H9 (cell line): ENCODE measurements around the gene ABHD8. TPM values are rescaled to one million over a fixed set of nuclear protein-coding genes. Genes with fewer than 3 reads are reported as not detected.
"Not testable (repeated sequence)": the region's sequence is repeated elsewhere in the genome, so short reads cannot be mapped to it uniquely, and the experiment has no call there.

Source experiments
- DNase-seq: peaks from one replicate; pipeline ENCODE4 v3.0.0-alpha.2; 2017
- H2AFZ ChIP-seq: one replicate; pipeline ENCODE4 v1.6.1; 2013; ENCODE audit warnings: mild to moderate bottlenecking, low read length, control low read depth, moderate library complexity
- H2AK5ac ChIP-seq: 2 replicates; pipeline ENCODE4 v1.6.1; 2013; ENCODE audit warnings: low read length, control low read depth, mixed read lengths; ENCODE audit not compliant: insufficient read length
- H2BK120ac ChIP-seq: one replicate; pipeline ENCODE4 v1.6.1; 2013; ENCODE audit warnings: low read depth, mild to moderate bottlenecking, low read length, control low read depth, inconsistent platforms; ENCODE audit not compliant: poor library complexity, severe bottlenecking
- H2BK12ac ChIP-seq: 2 replicates; pipeline ENCODE4 v1.6.1; 2013; ENCODE audit warnings: low read length, control low read depth, mixed read lengths, low read depth; ENCODE audit not compliant: insufficient read length
- H2BK15ac ChIP-seq: 2 replicates; pipeline ENCODE4 v1.6.1; 2013; ENCODE audit warnings: low read depth, low read length, control low read depth
- H2BK20ac ChIP-seq: one replicate; pipeline ENCODE4 v1.6.1; 2013; ENCODE audit warnings: low read depth, mild to moderate bottlenecking, low read length, control low read depth, inconsistent platforms; ENCODE audit not compliant: poor library complexity, severe bottlenecking
- H2BK5ac ChIP-seq: 2 replicates; pipeline ENCODE4 v1.6.1; 2013; ENCODE audit warnings: low read length, control low read depth, mixed read lengths; ENCODE audit not compliant: insufficient read length
- H3K14ac ChIP-seq: 2 replicates; pipeline ENCODE4 v1.6.1; 2013; ENCODE audit warnings: low read length, control low read depth; ENCODE audit not compliant: insufficient read depth
- H3K18ac ChIP-seq: 2 replicates; pipeline ENCODE4 v1.6.1; 2013; ENCODE audit warnings: low read depth, mild to moderate bottlenecking, mixed read lengths, low read length, control low read depth; ENCODE audit not compliant: insufficient read length
- H3K23ac ChIP-seq: 2 replicates; pipeline ENCODE4 v1.6.1; 2013; ENCODE audit warnings: low read length, control low read depth, mixed read lengths, low read depth; ENCODE audit not compliant: insufficient read length
- H3K23me2 ChIP-seq: 2 replicates; pipeline ENCODE4 v1.6.1; 2013; ENCODE audit warnings: low read depth, mild to moderate bottlenecking, mixed read lengths, low read length, control low read depth; ENCODE audit not compliant: insufficient read length, poor library complexity, severe bottlenecking
- H3K27ac ChIP-seq: 2 replicates; pipeline ENCODE4 v1.5.1; 2013; ENCODE audit warnings: low read length, control low read depth, mixed read lengths, low read depth; ENCODE audit not compliant: insufficient read length
- H3K27me3 ChIP-seq: 2 replicates; pipeline ENCODE4 v1.6.1; 2013; ENCODE audit warnings: low read length, control low read depth, inconsistent platforms; ENCODE audit not compliant: insufficient read depth
- H3K4ac ChIP-seq: 2 replicates; pipeline ENCODE4 v1.6.1; 2013; ENCODE audit warnings: low read depth, mild to moderate bottlenecking, control low read depth, inconsistent platforms, low read length, moderate library complexity
- H3K4me1 ChIP-seq: 2 replicates; pipeline ENCODE4 v1.6.1; 2013; ENCODE audit warnings: low read length, control low read depth, inconsistent platforms; ENCODE audit not compliant: insufficient read depth
- H3K4me2 ChIP-seq: 2 replicates; pipeline ENCODE4 v1.6.1; 2013; ENCODE audit warnings: low read length, control low read depth, mixed read lengths; ENCODE audit not compliant: insufficient read length, insufficient read depth
- H3K56ac ChIP-seq: 2 replicates; pipeline ENCODE4 v1.6.1; 2013; ENCODE audit warnings: low read depth, mild to moderate bottlenecking, mixed read lengths, low read length, control low read depth; ENCODE audit not compliant: insufficient read length
- H3K79me1 ChIP-seq: 2 replicates; pipeline ENCODE4 v1.6.1; 2013; ENCODE audit warnings: low read depth, mild to moderate bottlenecking, moderate library complexity, low read length, control low read depth, inconsistent platforms; ENCODE audit not compliant: insufficient read depth, poor library complexity, severe bottlenecking
- H3K79me2 ChIP-seq: 2 replicates; pipeline ENCODE4 v1.6.1; 2013; ENCODE audit warnings: low read length, control low read depth, inconsistent platforms; ENCODE audit not compliant: insufficient read depth
- H3K9ac ChIP-seq: 2 replicates; pipeline ENCODE4 v1.6.1; 2013; ENCODE audit warnings: low read length, control low read depth, mixed read lengths; ENCODE audit not compliant: insufficient read length; ENCODE audit errors: extremely low read depth
- H3K9me3 ChIP-seq: one replicate; pipeline ENCODE4 v1.6.1; 2013; ENCODE audit warnings: low read depth, low read length, inconsistent platforms; ENCODE audit not compliant: control insufficient read depth
- H3T11ph ChIP-seq: one replicate; pipeline ENCODE4 v1.6.1; 2013; ENCODE audit warnings: mild to moderate bottlenecking, low read length, control low read depth, inconsistent platforms
- H4K20me1 ChIP-seq: one replicate; pipeline ENCODE4 v1.6.1; 2013; ENCODE audit not compliant: control insufficient read depth, insufficient read length, insufficient read depth
- H4K5ac ChIP-seq: 2 replicates; pipeline ENCODE4 v1.6.1; 2013; ENCODE audit warnings: low read depth, mild to moderate bottlenecking, mixed read lengths, low read length, control low read depth; ENCODE audit not compliant: insufficient read length
- H4K8ac ChIP-seq: replicated peaks from 2 replicates; pipeline ENCODE4 v1.6.1; 2013; ENCODE audit warnings: low read length, control low read depth, mixed read lengths, low read depth; ENCODE audit not compliant: insufficient read length
- H4K91ac ChIP-seq: 2 replicates; pipeline ENCODE4 v1.6.1; 2013; ENCODE audit warnings: low read depth, mild to moderate bottlenecking, moderate library complexity, mixed read lengths, low read length, control low read depth; ENCODE audit not compliant: insufficient read length
- H3K27ac Mint-ChIP-seq, 3 experiments: 2 replicates in 2 of 3; 3 replicates in 1 of 3; pipeline ENCODE4 v1.8.0; 2020 to 2021; ENCODE audit warnings: mixed read lengths in 3 of 3, mild to moderate bottlenecking in 1 of 3, moderate library complexity in 1 of 3
- H3K27me3 Mint-ChIP-seq: 2 replicates; pipeline ENCODE4 v1.8.0; 2021; ENCODE audit warnings: low read depth, mild to moderate bottlenecking, moderate library complexity, mixed read lengths
- H3K36me3 Mint-ChIP-seq, 3 experiments: 2 replicates in 2 of 3; 3 replicates in 1 of 3; pipeline ENCODE4 v1.8.0; 2020 to 2021; ENCODE audit warnings: low read depth in 3 of 3, mixed read lengths in 3 of 3; ENCODE audit not compliant: insufficient read depth in 1 of 3
- H3K4me1 Mint-ChIP-seq, 2 experiments: 2 replicates each; pipeline ENCODE4 v1.8.0; 2020; ENCODE audit warnings: mixed read lengths in 2 of 2
- H3K4me3 Mint-ChIP-seq, 2 experiments: 2 replicates in 1 of 2; 3 replicates in 1 of 2; pipeline ENCODE4 v1.8.0; 2020 to 2021; ENCODE audit warnings: mild to moderate bottlenecking in 2 of 2, mixed read lengths in 2 of 2, moderate library complexity in 1 of 2
- H3K9me3 Mint-ChIP-seq, 2 experiments: 2 replicates in 1 of 2; 3 replicates in 1 of 2; pipeline ENCODE4 v1.8.0; 2020; ENCODE audit warnings: mild to moderate bottlenecking in 2 of 2, mixed read lengths in 2 of 2, moderate library complexity in 1 of 2
- CTCF ChIP-seq: fragments of 200-600 bp; sonication (generic); conservative IDR thresholded peaks from 3 replicates; pipeline ENCODE4 v1.8.0; 2021; ENCODE audit warnings: antibody characterized with exemption, mild to moderate bottlenecking
- WGBS: extraction: QIAGEN DNeasy Blood & Tissue Kit; methylation state at CpG from one replicate; pipeline ENCODE4 v1.1.7; 2013; ENCODE audit warnings: missing lambda C conversion rate, low lambda C conversion rate, mixed read lengths; ENCODE audit not compliant: insufficient read length; ENCODE audit errors: extremely low coverage; 5-methylcytosine and 5-hydroxymethylcytosine counted together
- total RNA-seq: library from RNA; stranded (reverse); gene quantifications from 2 replicates; pipeline ENCODE4 v1.2.1, GENCODE V29; 2021

ABHD8 gene
- total RNA-seq, 1 experiment from 2014 or later = 11.7 TPM

- Histone ChIP-seq H3K79me1 (no peaks in the 10 kb centered on the region), H3K4ac (no peak overlapping the region), H4K20me1 (no peaks in the 10 kb centered on the region), H2BK20ac (no peak overlapping the region), H3T11ph (no peak overlapping the region), H3K27me3 (no peaks in the 10 kb centered on the region), H3K56ac (no peak overlapping the region), H2BK120ac (no peak overlapping the region), H4K91ac (no peak overlapping the region), H3K23me2 (no peaks in the 10 kb centered on the region), H3K27ac (no peak overlapping the region), H2BK12ac (no peak overlapping the region), H3K9ac (no peak overlapping the region), H3K14ac (no peak overlapping the region), H2AFZ (no peak overlapping the region), H3K18ac (no peak overlapping the region), H4K5ac (no peak overlapping the region), H2BK15ac (no peak overlapping the region), H2AK5ac (no peak overlapping the region), H3K23ac (no peak overlapping the region), H3K79me2 (no peaks in the 10 kb centered on the region), H4K8ac (no peak overlapping the region), H3K4me1 (no peaks in the 10 kb centered on the region; the same call in 1 of the 2 replicates), H3K4me2 (no peak overlapping the region), H3K9me3 (no peaks in the 10 kb centered on the region), H2BK5ac (no peak overlapping the region)
- H3K9me3 Mint-ChIP-seq = peaks cover 4% of the 10 kb centered on the region in 2 experiments; a peak in 3 of 5 replicates
- H3K27me3 Mint-ChIP-seq = no peaks in the 10 kb centered on the region
- WGBS = no CpG with 5 or more reads among the region's 4 CpGs
- no peak for DNase-seq
- H3K4me3 Mint-ChIP-seq = no peak overlapping the region
- 0 out of 3 replicates have a peak, but pooled peaks have one; percentile 11 for TF ChIP-seq CTCF
- no peak overlapping the region for H3K27ac Mint-ChIP-seq
- peaks cover 2 to 12% of the 10 kb centered on the region in 2 experiments; a peak in 2 of 4 replicates for H3K4me1 Mint-ChIP-seq
- peaks cover 20 to 28% (median 24%) of the 10 kb centered on the region in 3 experiments for H3K36me3 Mint-ChIP-seq
These were observed 7.0 kb downstream of the ABHD8 start for GRCh38 chr19:17296273-17296672.

GRCh38 chr19:17295551-17295950 is 7.7 kb downstream of the ABHD8 start:
- H3K23me2 ChIP-seq, H2BK12ac ChIP-seq, H3K27me3 Mint-ChIP-seq, H3K9me3 ChIP-seq, H3K4ac ChIP-seq, H2BK5ac ChIP-seq, H2AK5ac ChIP-seq, H3K27ac ChIP-seq, H3K4me3 Mint-ChIP-seq, H3K79me1 ChIP-seq, H2BK120ac ChIP-seq, H2BK15ac ChIP-seq, H3K9me3 Mint-ChIP-seq, H4K20me1 ChIP-seq, H3K79me2 ChIP-seq, H3K27me3 ChIP-seq, H2AFZ ChIP-seq, H4K5ac ChIP-seq, H3K56ac ChIP-seq, H3K27ac Mint-ChIP-seq, H2BK20ac ChIP-seq, H4K8ac ChIP-seq, H4K91ac ChIP-seq, H3K14ac ChIP-seq, H3K4me1 ChIP-seq, H3K23ac ChIP-seq, H3K18ac ChIP-seq, H3K4me2 ChIP-seq, H3K9ac ChIP-seq, H3T11ph ChIP-seq, DNase-seq: not testable (repeated sequence)
- no CpG with 5 or more reads among the region's 6 CpGs for WGBS
- H3K4me1 Mint-ChIP-seq = peaks cover 5 to 17% of the 10 kb centered on the region in 2 experiments; a peak in 2 of 4 replicates
- H3K36me3 Mint-ChIP-seq = peaks cover 20 to 28% (median 21%) of the 10 kb centered on the region in 3 experiments
